Stomach (tissue), 4 donors: Measurements from ENCODE around the gene DGKD.

ENCODE experiments used
- CTCF ChIP-seq, 7 experiments: fragments of 450-650 bp in 4 of 7; fragments of 200-600 bp in 3 of 7; sonication (generic) in 3 of 7; IDR thresholded peaks; one replicate each; pipeline ENCODE4 v1.5.1; 2016 to 2019; ENCODE audit warnings: antibody characterized with exemption in 7 of 7, control low read depth in 2 of 7, mild to moderate bottlenecking in 1 of 7
- EP300 ChIP-seq: sonication (generic); formaldehyde crosslinking; IDR thresholded peaks from one replicate; pipeline ENCODE4 v1.6.1; 2017; ENCODE audit warnings: antibody characterized with exemption
- POLR2A ChIP-seq, 4 donors: fragments of 450-650 bp; IDR thresholded peaks; one replicate each; pipeline ENCODE4 v1.6.1; 2016; ENCODE audit warnings: antibody characterized with exemption in 4 of 4, control low read depth in 2 of 4, mild to moderate bottlenecking in 1 of 4, moderate library complexity in 1 of 4

DNA sequence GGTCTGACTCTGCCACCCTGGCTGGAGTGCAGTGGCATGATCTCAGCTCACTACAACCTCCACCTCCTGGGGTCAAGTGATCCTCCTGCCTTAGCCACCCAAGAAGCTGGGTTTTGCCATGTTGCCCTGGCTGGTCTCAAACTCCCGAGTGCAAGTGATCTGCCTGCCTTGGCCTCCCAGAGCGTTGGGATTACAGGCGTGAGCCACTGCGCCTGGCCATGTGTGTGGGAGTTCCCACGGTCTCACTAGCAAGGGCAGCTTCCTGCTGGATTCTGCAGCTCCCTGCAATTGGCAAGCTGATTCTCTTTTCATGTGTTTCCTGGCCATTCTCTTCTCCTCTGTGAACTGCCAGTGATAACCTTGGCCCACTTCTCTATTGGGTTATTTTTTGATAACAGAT, 128.3 kb downstream of the DGKD start:
- TF ChIP-seq CTCF (IDR thresholded peaks at IDR 0.05) (no peak), EP300 (no peak), POLR2A (IDR thresholded peaks at IDR 0.05) (no peak)
